ENCODE data around the gene ETV5. TPM values are rescaled to one million over a fixed set of nuclear protein-coding genes. Genes with fewer than 3 reads are reported as not detected.

The ETV5 gene
- total and polyA plus RNA-seq, 2 of the 4 experiments (the other 2 are of a cell fraction) = 15.7 to 20.1 TPM

DNA sequence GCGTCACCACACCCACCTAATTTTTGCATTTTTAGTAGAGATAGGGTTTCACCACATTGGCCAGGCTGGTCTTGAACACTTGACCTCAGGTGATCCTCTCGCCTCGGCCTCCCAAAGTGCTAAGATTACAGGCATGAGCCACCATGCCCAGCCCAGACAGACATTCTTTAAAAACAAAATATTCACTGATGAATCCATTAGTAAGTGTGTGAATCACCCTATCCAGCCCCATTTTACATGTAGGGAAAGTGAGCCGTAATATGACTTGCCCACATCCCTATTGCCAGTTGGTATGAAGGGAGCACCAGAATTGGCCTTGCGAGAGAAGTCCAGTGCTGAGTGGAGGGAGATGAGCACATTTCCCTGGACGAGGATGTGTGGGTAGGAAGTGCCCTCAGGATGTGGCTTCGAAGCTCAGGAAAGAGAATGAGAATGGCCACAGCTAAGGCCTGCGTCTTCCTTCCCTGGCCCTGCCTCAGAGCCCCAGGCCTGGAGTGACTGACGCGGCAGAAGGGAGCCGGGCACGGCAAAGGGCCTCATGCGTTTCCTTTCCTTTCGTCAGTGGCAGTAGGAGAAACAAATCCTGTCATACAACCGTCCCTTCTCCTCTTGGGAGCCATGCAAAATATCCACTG, 28.3 kb upstream of the ETV5 start:
- H3K9me1 ChIP-seq (ENCODE audit: insufficient read depth, low read length) = no peaks in the 10 kb centered on the region; the same call in 1 of the 2 replicates
- CTCF ChIA-PET = interaction anchor here (0.7 kb wide), 1 partner anchor 935 kb away, joined by 3 read pairs; no protein-coding TSS in a partner anchor
- no peak overlapping the region for H2BK120ac ChIP-seq (ENCODE audit: low read depth, low read length)
- no peaks in the 10 kb centered on the region for H3K9me3 ChIP-seq (ENCODE audit: control insufficient read depth, insufficient read depth, low read length)
- no peak overlapping the region for H2AK9ac ChIP-seq (replicated peaks; ENCODE audit: low read depth, low read length, poor library complexity)
- no peak overlapping the region for H3K4ac ChIP-seq (ENCODE audit: low read depth, low read length)
- no peak overlapping the region for H3K18ac ChIP-seq (ENCODE audit: low read depth, low read length)
- H2BK15ac ChIP-seq (ENCODE audit: low read depth, low read length) = no peak overlapping the region
- no peak overlapping the region for H3K9ac ChIP-seq (ENCODE audit: low read depth, low read length)
- no peak for DNase-seq
- H3K27ac ChIP-seq (ENCODE audit: insufficient read depth, low read length) = no peak overlapping the region
- H2AK5ac ChIP-seq (ENCODE audit: low read depth, low read length) = no peak overlapping the region
- no peak overlapping the region for H2BK5ac ChIP-seq (ENCODE audit: low read depth, low read length, poor library complexity, severe bottlenecking)
- H3K79me1 ChIP-seq (ENCODE audit: low read depth in 1 of 2, low read length in 2 of 2) = no peaks in the 10 kb centered on the region
- H3K27me3 ChIP-seq (ENCODE audit: control insufficient read depth, insufficient read depth, low read length) = peaks cover 31% of the 10 kb centered on the region
- H2AFZ ChIP-seq (replicated peaks; ENCODE audit: low read length, poor library complexity) = no peak overlapping the region
- no peak overlapping the region for H3K14ac ChIP-seq (replicated peaks; ENCODE audit: low read depth, low read length)
- H3K4me1 ChIP-seq (ENCODE audit: control insufficient read depth, insufficient read depth, low read length) = no peaks in the 10 kb centered on the region
- no peak overlapping the region for H3K4me2 ChIP-seq (ENCODE audit: low read depth, low read length)
- TF ChIP-seq NFE2L2 (IDR thresholded peaks at IDR 0.05; ENCODE audit: low read depth, low read length) (no peak), FOS (IDR thresholded peaks at IDR 0.05; ENCODE audit: low read depth, low read length) (no peak), CEBPB (IDR thresholded peaks at IDR 0.05; ENCODE audit: low read depth, low read length) (no peak), CTCF (conservative IDR thresholded peaks at IDR 0.05; ENCODE audit: low read depth, low read length) (no peak), RAD21 (IDR thresholded peaks at IDR 0.05; ENCODE audit: low read length) (no peak), MXI1 (IDR thresholded peaks at IDR 0.05; ENCODE audit: borderline replicate concordance, low read depth, low read length) (no peak), MAFK (IDR thresholded peaks at IDR 0.05; ENCODE audit: low read depth, low read length) (no peak), CHD1 (IDR thresholded peaks at IDR 0.05; ENCODE audit: low read depth, low read length) (no peak), RCOR1 (IDR thresholded peaks at IDR 0.05; ENCODE audit: insufficient replicate concordance, low read length) (no peak), RFX5 (IDR thresholded peaks at IDR 0.05; ENCODE audit: low read depth, low read length) (no peak), BHLHE40 (IDR thresholded peaks at IDR 0.05; ENCODE audit: low read depth, low read length) (no peak), MAZ (IDR thresholded peaks at IDR 0.05; ENCODE audit: borderline replicate concordance, low read depth, low read length) (no peak), SMC3 (IDR thresholded peaks at IDR 0.05; ENCODE audit: low read depth, low read length) (no peak), POLR2A (IDR thresholded peaks at IDR 0.05; ENCODE audit: low read depth, low read length) (no peak)
- TF ChIP-seq, protein P1, sequence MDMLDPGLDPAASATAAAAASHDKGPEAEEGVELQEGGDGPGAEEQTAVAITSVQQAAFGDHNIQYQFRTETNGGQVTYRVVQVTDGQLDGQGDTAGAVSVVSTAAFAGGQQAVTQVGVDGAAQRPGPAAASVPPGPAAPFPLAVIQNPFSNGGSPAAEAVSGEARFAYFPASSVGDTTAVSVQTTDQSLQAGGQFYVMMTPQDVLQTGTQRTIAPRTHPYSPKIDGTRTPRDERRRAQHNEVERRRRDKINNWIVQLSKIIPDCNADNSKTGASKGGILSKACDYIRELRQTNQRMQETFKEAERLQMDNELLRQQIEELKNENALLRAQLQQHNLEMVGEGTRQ (IDR thresholded peaks at IDR 0.05; ENCODE audit: low read depth, low read length) = no peak
- TF ChIP-seq, protein P2, sequence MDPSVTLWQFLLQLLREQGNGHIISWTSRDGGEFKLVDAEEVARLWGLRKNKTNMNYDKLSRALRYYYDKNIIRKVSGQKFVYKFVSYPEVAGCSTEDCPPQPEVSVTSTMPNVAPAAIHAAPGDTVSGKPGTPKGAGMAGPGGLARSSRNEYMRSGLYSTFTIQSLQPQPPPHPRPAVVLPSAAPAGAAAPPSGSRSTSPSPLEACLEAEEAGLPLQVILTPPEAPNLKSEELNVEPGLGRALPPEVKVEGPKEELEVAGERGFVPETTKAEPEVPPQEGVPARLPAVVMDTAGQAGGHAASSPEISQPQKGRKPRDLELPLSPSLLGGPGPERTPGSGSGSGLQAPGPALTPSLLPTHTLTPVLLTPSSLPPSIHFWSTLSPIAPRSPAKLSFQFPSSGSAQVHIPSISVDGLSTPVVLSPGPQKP (IDR thresholded peaks at IDR 0.05; ENCODE audit: borderline replicate concordance, low read depth, low read length) = no peak
- no peak overlapping the region for H4K91ac ChIP-seq (ENCODE audit: insufficient read depth, low read depth, low read length)
- in situ Hi-C loops (cut with MboI; ENCODE audit: low sequenced_read_pairs) = no loop called here
- no peak overlapping the region for H3K23ac ChIP-seq (ENCODE audit: low read depth, low read length)
- intact Hi-C loops (cut with micrococcal nuclease) = no loop called here
- BruUV-seq (replicated peaks) = no TSS peak
- no peak overlapping the region for H4K8ac ChIP-seq (ENCODE audit: low read depth in 2 of 2, low read length in 2 of 2)
- H3K4me3 ChIP-seq (ENCODE audit: insufficient read depth, low read depth, low read length) = no peak overlapping the region
- H4K5ac ChIP-seq (ENCODE audit: low read depth, low read length) = no peak overlapping the region
- dilution Hi-C loops (cut with HindIII; ENCODE audit: low sequenced_read_pairs, unreplicated experiment) = no loop called here
- 89% methylated on average over 7 of the region's 15 CpGs; no CpG with 5 or more reads in 1 of the 2 experiments for WGBS, 2 experiments (ENCODE audit: extremely low coverage in 2 of 2, insufficient read length in 1 of 2)
- no peak overlapping the region for H3K56ac ChIP-seq (ENCODE audit: extremely low read depth, insufficient read depth, low read length)
- POLR2A ChIA-PET (ENCODE audit: unreplicated experiment) = no interaction called here
- H4K20me1 ChIP-seq (ENCODE audit: insufficient read depth, low read length) = no peaks in the 10 kb centered on the region
- no peak overlapping the region for H2BK20ac ChIP-seq (ENCODE audit: low read depth, low read length)
- no peak for ATAC-seq (ENCODE audit: low read depth)
- H3K36me3 ChIP-seq (ENCODE audit: control insufficient read depth, insufficient read depth, low read length) = no peaks in the 10 kb centered on the region

All from IMR-90 (cell line).